Measurements from ENCODE around the gene RASSF7. TPM values are rescaled to one million over a fixed set of nuclear protein-coding genes. Genes with fewer than 3 reads are reported as not detected.

RASSF7 gene
- total RNA-seq, 1 donor from 2014 or later: 32.3 TPM

GRCh38 chr11:541433-541885 lies 19.3 kb upstream of the RASSF7 start:
- Histone ChIP-seq H3K79me2 (ENCODE audit: insufficient read depth, low read length) (no peaks in the 10 kb centered on the region), H3K4me1 (ENCODE audit: insufficient read depth, low read length) (peaks cover 12% of the 10 kb centered on the region), H3K9ac (ENCODE audit: low read length) (no peak overlapping the region), H3K4me3 (ENCODE audit: insufficient read depth, low read depth, low read length) (no peak overlapping the region), H3K36me3 (ENCODE audit: insufficient read depth, low read length) (no peaks in the 10 kb centered on the region), H3K9me3 (ENCODE audit: insufficient read depth, low read depth, low read length) (no peaks in the 10 kb centered on the region), H3K4me2 (ENCODE audit: low read length) (no peak overlapping the region), H2AFZ (ENCODE audit: low read depth, low read length) (no peak overlapping the region), H4K20me1 (ENCODE audit: insufficient read depth, low read length) (no peaks in the 10 kb centered on the region), H3K27me3 (ENCODE audit: insufficient read depth, low read length) (no peaks in the 10 kb centered on the region), H3K27ac (ENCODE audit: low read depth, low read length) (no peak overlapping the region)
- Mint-ChIP-seq H3K4me3 (ENCODE audit: unreplicated experiment) (no peak overlapping the region), H3K4me1 (ENCODE audit: low read depth, unreplicated experiment) (peaks cover under 1% of the 10 kb centered on the region), H3K36me3 (ENCODE audit: low read depth, unreplicated experiment) (peaks cover 2% of the 10 kb centered on the region), H3K27ac (ENCODE audit: unreplicated experiment) (no peak overlapping the region), H3K9me3 (ENCODE audit: unreplicated experiment) (no peaks in the 10 kb centered on the region), H3K27me3 (ENCODE audit: low read depth, unreplicated experiment) (peaks cover 6% of the 10 kb centered on the region)
- DNase-seq (ENCODE audit: low read depth) (no peak), FAIRE-seq (no peak)
- TF ChIP-seq CTCF (IDR thresholded peaks at IDR 0.05; ENCODE audit: insufficient read depth, low read depth, low read length): no peak
- no peak for TF ChIP-seq EZH2 (IDR thresholded peaks at IDR 0.05; ENCODE audit: insufficient read depth, low read length)

GRCh38 chr11:544817-545166 lies 16.0 kb upstream of the RASSF7 start:
- Histone ChIP-seq H3K79me2 (ENCODE audit: insufficient read depth, low read length) (no peaks in the 10 kb centered on the region), H3K9ac (ENCODE audit: low read length) (no peak overlapping the region), H3K27me3 (ENCODE audit: insufficient read depth, low read length) (no peaks in the 10 kb centered on the region), H3K4me3 (ENCODE audit: insufficient read depth, low read depth, low read length) (no peak overlapping the region), H3K9me3 (ENCODE audit: insufficient read depth, low read depth, low read length) (no peaks in the 10 kb centered on the region), H3K4me2 (ENCODE audit: low read length) (no peak overlapping the region), H2AFZ (ENCODE audit: low read depth, low read length) (no peak overlapping the region), H4K20me1 (ENCODE audit: insufficient read depth, low read length) (no peaks in the 10 kb centered on the region), H3K4me1 (ENCODE audit: insufficient read depth, low read length) (no peaks in the 10 kb centered on the region), H3K36me3 (ENCODE audit: insufficient read depth, low read length) (no peaks in the 10 kb centered on the region), H3K27ac (ENCODE audit: low read depth, low read length) (no peak overlapping the region)
- peaks cover 5% of the 10 kb centered on the region for H3K4me1 Mint-ChIP-seq (ENCODE audit: low read depth, unreplicated experiment)
- no peaks in the 10 kb centered on the region for H3K9me3 Mint-ChIP-seq (ENCODE audit: unreplicated experiment)
- TF ChIP-seq EZH2 (IDR thresholded peaks at IDR 0.05; ENCODE audit: insufficient read depth, low read length) (no peak), CTCF (IDR thresholded peaks at IDR 0.05; ENCODE audit: insufficient read depth, low read depth, low read length) (no peak)
- no peak overlapping the region for H3K27ac Mint-ChIP-seq (ENCODE audit: unreplicated experiment)
- no peaks in the 10 kb centered on the region for H3K36me3 Mint-ChIP-seq (ENCODE audit: low read depth, unreplicated experiment)
- H3K4me3 Mint-ChIP-seq (ENCODE audit: unreplicated experiment): no peak overlapping the region
- no peak for FAIRE-seq
- peaks cover 5% of the 10 kb centered on the region for H3K27me3 Mint-ChIP-seq (ENCODE audit: low read depth, unreplicated experiment)
- no peak for DNase-seq (ENCODE audit: low read depth)

- Histone ChIP-seq H2AFZ (ENCODE audit: low read depth, low read length) (no peak overlapping the region), H3K4me2 (ENCODE audit: low read length) (no peak overlapping the region), H3K9me3 (ENCODE audit: insufficient read depth, low read depth, low read length) (no peaks in the 10 kb centered on the region), H3K4me3 (ENCODE audit: insufficient read depth, low read depth, low read length) (no peak overlapping the region), H3K27ac (ENCODE audit: low read depth, low read length) (no peak overlapping the region), H3K79me2 (ENCODE audit: insufficient read depth, low read length) (no peaks in the 10 kb centered on the region), H3K27me3 (ENCODE audit: insufficient read depth, low read length) (no peaks in the 10 kb centered on the region), H3K4me1 (ENCODE audit: insufficient read depth, low read length) (no peaks in the 10 kb centered on the region), H4K20me1 (ENCODE audit: insufficient read depth, low read length) (no peaks in the 10 kb centered on the region), H3K36me3 (ENCODE audit: insufficient read depth, low read length) (no peaks in the 10 kb centered on the region), H3K9ac (ENCODE audit: low read length) (no peak overlapping the region)
- no peaks in the 10 kb centered on the region for H3K36me3 Mint-ChIP-seq (ENCODE audit: low read depth, unreplicated experiment)
- TF ChIP-seq CTCF (IDR thresholded peaks at IDR 0.05; ENCODE audit: insufficient read depth, low read depth, low read length) (no peak), EZH2 (IDR thresholded peaks at IDR 0.05; ENCODE audit: insufficient read depth, low read length) (no peak)
- H3K9me3 Mint-ChIP-seq (ENCODE audit: unreplicated experiment): no peaks in the 10 kb centered on the region
- H3K4me1 Mint-ChIP-seq (ENCODE audit: low read depth, unreplicated experiment): peaks cover 5% of the 10 kb centered on the region
- DNase-seq (ENCODE audit: low read depth) (no peak), FAIRE-seq (no peak)
- no peak overlapping the region for H3K27ac Mint-ChIP-seq (ENCODE audit: unreplicated experiment)
- H3K27me3 Mint-ChIP-seq (ENCODE audit: low read depth, unreplicated experiment): peaks cover 5% of the 10 kb centered on the region
- no peak overlapping the region for H3K4me3 Mint-ChIP-seq (ENCODE audit: unreplicated experiment)
These were observed 15.6 kb upstream of the RASSF7 start for GRCh38 chr11:545171-545570.
